ENCODE data around the gene CHCHD3.

GRCh38 chr7:133121175-133121844, 39.4 kb upstream of the CHCHD3 start:
- TF ChIP-seq CTCF (IDR thresholded peaks at IDR 0.05; ENCODE audit: poor library complexity) (no peak), EZH2 (IDR thresholded peaks at IDR 0.05; ENCODE audit: borderline replicate concordance) (no peak)

Measured in hepatocyte (in vitro differentiated cells).